Tibial nerve (tissue), 4 donors: ENCODE measurements around the gene ARFGAP1.

ENCODE experiments used
- CTCF ChIP-seq, 5 experiments: fragments of 200-600 bp in 3 of 5; fragments of 450-650 bp in 2 of 5; sonication (generic) in 3 of 5; IDR thresholded peaks; one replicate each; pipeline ENCODE4 v1.5.1; 2016 to 2019; ENCODE audit warnings: antibody characterized with exemption in 5 of 5, mild to moderate bottlenecking in 3 of 5, moderate library complexity in 2 of 5
- EP300 ChIP-seq, 2 donors: sonication (generic); formaldehyde crosslinking; IDR thresholded peaks; one replicate each; pipeline ENCODE4 v1.6.1; 2017; ENCODE audit warnings: antibody characterized with exemption in 2 of 2, mild to moderate bottlenecking in 1 of 2
- POLR2A ChIP-seq, 2 donors: fragments of 450-650 bp; IDR thresholded peaks; one replicate each; pipeline ENCODE4 v1.6.1; 2017; ENCODE audit warnings: antibody characterized with exemption in 2 of 2, mild to moderate bottlenecking in 2 of 2, moderate library complexity in 2 of 2

- TF ChIP-seq CTCF (IDR thresholded peaks at IDR 0.05): no peak
- TF ChIP-seq POLR2A (IDR thresholded peaks at IDR 0.05): no peak
- TF ChIP-seq EP300 (IDR thresholded peaks at IDR 0.05): no peak
Measured at GRCh38 chr20:63318391-63319163, 46.0 kb downstream of the ARFGAP1 start.
